H9 (cell line): ENCODE results near the gene GAL3ST1. TPM values are rescaled to one million over a fixed set of nuclear protein-coding genes. Genes with fewer than 3 reads are reported as not detected.

ENCODE experiments used
- DNase-seq: peaks from one replicate; pipeline ENCODE4 v3.0.0-alpha.2; 2017
- H2AFZ ChIP-seq: one replicate; pipeline ENCODE4 v1.6.1; 2013; ENCODE audit warnings: mild to moderate bottlenecking, low read length, control low read depth, moderate library complexity
- H2AK5ac ChIP-seq: 2 replicates; pipeline ENCODE4 v1.6.1; 2013; ENCODE audit warnings: low read length, control low read depth, mixed read lengths; ENCODE audit not compliant: insufficient read length
- H2BK120ac ChIP-seq: one replicate; pipeline ENCODE4 v1.6.1; 2013; ENCODE audit warnings: low read depth, mild to moderate bottlenecking, low read length, control low read depth, inconsistent platforms; ENCODE audit not compliant: poor library complexity, severe bottlenecking
- H2BK12ac ChIP-seq: 2 replicates; pipeline ENCODE4 v1.6.1; 2013; ENCODE audit warnings: low read length, control low read depth, mixed read lengths, low read depth; ENCODE audit not compliant: insufficient read length
- H2BK15ac ChIP-seq: 2 replicates; pipeline ENCODE4 v1.6.1; 2013; ENCODE audit warnings: low read depth, low read length, control low read depth
- H2BK20ac ChIP-seq: one replicate; pipeline ENCODE4 v1.6.1; 2013; ENCODE audit warnings: low read depth, mild to moderate bottlenecking, low read length, control low read depth, inconsistent platforms; ENCODE audit not compliant: poor library complexity, severe bottlenecking
- H2BK5ac ChIP-seq: 2 replicates; pipeline ENCODE4 v1.6.1; 2013; ENCODE audit warnings: low read length, control low read depth, mixed read lengths; ENCODE audit not compliant: insufficient read length
- H3K14ac ChIP-seq: 2 replicates; pipeline ENCODE4 v1.6.1; 2013; ENCODE audit warnings: low read length, control low read depth; ENCODE audit not compliant: insufficient read depth
- H3K18ac ChIP-seq: 2 replicates; pipeline ENCODE4 v1.6.1; 2013; ENCODE audit warnings: low read depth, mild to moderate bottlenecking, mixed read lengths, low read length, control low read depth; ENCODE audit not compliant: insufficient read length
- H3K23ac ChIP-seq: 2 replicates; pipeline ENCODE4 v1.6.1; 2013; ENCODE audit warnings: low read length, control low read depth, mixed read lengths, low read depth; ENCODE audit not compliant: insufficient read length
- H3K23me2 ChIP-seq: 2 replicates; pipeline ENCODE4 v1.6.1; 2013; ENCODE audit warnings: low read depth, mild to moderate bottlenecking, mixed read lengths, low read length, control low read depth; ENCODE audit not compliant: insufficient read length, poor library complexity, severe bottlenecking
- H3K27ac ChIP-seq: 2 replicates; pipeline ENCODE4 v1.5.1; 2013; ENCODE audit warnings: low read length, control low read depth, mixed read lengths, low read depth; ENCODE audit not compliant: insufficient read length
- H3K27me3 ChIP-seq: 2 replicates; pipeline ENCODE4 v1.6.1; 2013; ENCODE audit warnings: low read length, control low read depth, inconsistent platforms; ENCODE audit not compliant: insufficient read depth
- H3K4ac ChIP-seq: 2 replicates; pipeline ENCODE4 v1.6.1; 2013; ENCODE audit warnings: low read depth, mild to moderate bottlenecking, control low read depth, inconsistent platforms, low read length, moderate library complexity
- H3K4me1 ChIP-seq: 2 replicates; pipeline ENCODE4 v1.6.1; 2013; ENCODE audit warnings: low read length, control low read depth, inconsistent platforms; ENCODE audit not compliant: insufficient read depth
- H3K4me2 ChIP-seq: 2 replicates; pipeline ENCODE4 v1.6.1; 2013; ENCODE audit warnings: low read length, control low read depth, mixed read lengths; ENCODE audit not compliant: insufficient read length, insufficient read depth
- H3K56ac ChIP-seq: 2 replicates; pipeline ENCODE4 v1.6.1; 2013; ENCODE audit warnings: low read depth, mild to moderate bottlenecking, mixed read lengths, low read length, control low read depth; ENCODE audit not compliant: insufficient read length
- H3K79me1 ChIP-seq: 2 replicates; pipeline ENCODE4 v1.6.1; 2013; ENCODE audit warnings: low read depth, mild to moderate bottlenecking, moderate library complexity, low read length, control low read depth, inconsistent platforms; ENCODE audit not compliant: insufficient read depth, poor library complexity, severe bottlenecking
- H3K79me2 ChIP-seq: 2 replicates; pipeline ENCODE4 v1.6.1; 2013; ENCODE audit warnings: low read length, control low read depth, inconsistent platforms; ENCODE audit not compliant: insufficient read depth
- H3K9ac ChIP-seq: 2 replicates; pipeline ENCODE4 v1.6.1; 2013; ENCODE audit warnings: low read length, control low read depth, mixed read lengths; ENCODE audit not compliant: insufficient read length; ENCODE audit errors: extremely low read depth
- H3K9me3 ChIP-seq: one replicate; pipeline ENCODE4 v1.6.1; 2013; ENCODE audit warnings: low read depth, low read length, inconsistent platforms; ENCODE audit not compliant: control insufficient read depth
- H3T11ph ChIP-seq: one replicate; pipeline ENCODE4 v1.6.1; 2013; ENCODE audit warnings: mild to moderate bottlenecking, low read length, control low read depth, inconsistent platforms
- H4K20me1 ChIP-seq: one replicate; pipeline ENCODE4 v1.6.1; 2013; ENCODE audit not compliant: control insufficient read depth, insufficient read length, insufficient read depth
- H4K5ac ChIP-seq: 2 replicates; pipeline ENCODE4 v1.6.1; 2013; ENCODE audit warnings: low read depth, mild to moderate bottlenecking, mixed read lengths, low read length, control low read depth; ENCODE audit not compliant: insufficient read length
- H4K8ac ChIP-seq: replicated peaks from 2 replicates; pipeline ENCODE4 v1.6.1; 2013; ENCODE audit warnings: low read length, control low read depth, mixed read lengths, low read depth; ENCODE audit not compliant: insufficient read length
- H4K91ac ChIP-seq: 2 replicates; pipeline ENCODE4 v1.6.1; 2013; ENCODE audit warnings: low read depth, mild to moderate bottlenecking, moderate library complexity, mixed read lengths, low read length, control low read depth; ENCODE audit not compliant: insufficient read length
- H3K27ac Mint-ChIP-seq, 3 experiments: 2 replicates in 2 of 3; 3 replicates in 1 of 3; pipeline ENCODE4 v1.8.0; 2020 to 2021; ENCODE audit warnings: mixed read lengths in 3 of 3, mild to moderate bottlenecking in 1 of 3, moderate library complexity in 1 of 3
- H3K27me3 Mint-ChIP-seq: 2 replicates; pipeline ENCODE4 v1.8.0; 2021; ENCODE audit warnings: low read depth, mild to moderate bottlenecking, moderate library complexity, mixed read lengths
- H3K36me3 Mint-ChIP-seq, 3 experiments: 2 replicates in 2 of 3; 3 replicates in 1 of 3; pipeline ENCODE4 v1.8.0; 2020 to 2021; ENCODE audit warnings: low read depth in 3 of 3, mixed read lengths in 3 of 3; ENCODE audit not compliant: insufficient read depth in 1 of 3
- H3K4me1 Mint-ChIP-seq, 2 experiments: 2 replicates each; pipeline ENCODE4 v1.8.0; 2020; ENCODE audit warnings: mixed read lengths in 2 of 2
- H3K4me3 Mint-ChIP-seq, 2 experiments: 2 replicates in 1 of 2; 3 replicates in 1 of 2; pipeline ENCODE4 v1.8.0; 2020 to 2021; ENCODE audit warnings: mild to moderate bottlenecking in 2 of 2, mixed read lengths in 2 of 2, moderate library complexity in 1 of 2
- H3K9me3 Mint-ChIP-seq, 2 experiments: 2 replicates in 1 of 2; 3 replicates in 1 of 2; pipeline ENCODE4 v1.8.0; 2020; ENCODE audit warnings: mild to moderate bottlenecking in 2 of 2, mixed read lengths in 2 of 2, moderate library complexity in 1 of 2
- WGBS: extraction: QIAGEN DNeasy Blood & Tissue Kit; methylation state at CpG from one replicate; pipeline ENCODE4 v1.1.7; 2013; ENCODE audit warnings: missing lambda C conversion rate, low lambda C conversion rate, mixed read lengths; ENCODE audit not compliant: insufficient read length; ENCODE audit errors: extremely low coverage; 5-methylcytosine and 5-hydroxymethylcytosine counted together
- total RNA-seq: library from RNA; stranded (reverse); gene quantifications from 2 replicates; pipeline ENCODE4 v1.2.1, GENCODE V29; 2021
- TF ChIP-seq, protein P1 (sequence below): fragments of 200-600 bp; sonication (generic); conservative IDR thresholded peaks from 3 replicates; pipeline ENCODE4 v1.8.0; 2021; ENCODE audit warnings: antibody characterized with exemption, mild to moderate bottlenecking

GAL3ST1 gene
- total RNA-seq, 1 experiment from 2014 or later = 5.1 TPM

GRCh38 chr22:30603801-30604200 lies 29.3 kb upstream of the GAL3ST1 start:
- Histone ChIP-seq H3K9me3 (no peaks in the 10 kb centered on the region), H3K79me1 (peaks cover 4% of the 10 kb centered on the region), H2BK12ac (no peak overlapping the region), H4K8ac (no peak overlapping the region), H2BK20ac (no peak overlapping the region), H3K4me2 (no peak overlapping the region), H4K5ac (no peak overlapping the region), H2AFZ (no peak overlapping the region), H3K4ac (no peak overlapping the region), H3K27me3 (no peaks in the 10 kb centered on the region), H3K18ac (no peak overlapping the region), H2BK120ac (no peak overlapping the region), H3T11ph (no peak overlapping the region), H4K20me1 (no peaks in the 10 kb centered on the region), H3K4me1 (0 out of 2 replicates have a peak, but pooled peaks cover 4% of the 10 kb centered on the region), H3K23me2 (peaks cover 6% of the 10 kb centered on the region), H3K9ac (no peak overlapping the region), H2AK5ac (no peak overlapping the region), H4K91ac (no peak overlapping the region), H3K14ac (no peak overlapping the region), H3K27ac (no peak overlapping the region), H2BK15ac (no peak overlapping the region), H2BK5ac (no peak overlapping the region), H3K79me2 (no peaks in the 10 kb centered on the region), H3K23ac (no peak overlapping the region), H3K56ac (no peak overlapping the region)
- TF ChIP-seq, protein P1, sequence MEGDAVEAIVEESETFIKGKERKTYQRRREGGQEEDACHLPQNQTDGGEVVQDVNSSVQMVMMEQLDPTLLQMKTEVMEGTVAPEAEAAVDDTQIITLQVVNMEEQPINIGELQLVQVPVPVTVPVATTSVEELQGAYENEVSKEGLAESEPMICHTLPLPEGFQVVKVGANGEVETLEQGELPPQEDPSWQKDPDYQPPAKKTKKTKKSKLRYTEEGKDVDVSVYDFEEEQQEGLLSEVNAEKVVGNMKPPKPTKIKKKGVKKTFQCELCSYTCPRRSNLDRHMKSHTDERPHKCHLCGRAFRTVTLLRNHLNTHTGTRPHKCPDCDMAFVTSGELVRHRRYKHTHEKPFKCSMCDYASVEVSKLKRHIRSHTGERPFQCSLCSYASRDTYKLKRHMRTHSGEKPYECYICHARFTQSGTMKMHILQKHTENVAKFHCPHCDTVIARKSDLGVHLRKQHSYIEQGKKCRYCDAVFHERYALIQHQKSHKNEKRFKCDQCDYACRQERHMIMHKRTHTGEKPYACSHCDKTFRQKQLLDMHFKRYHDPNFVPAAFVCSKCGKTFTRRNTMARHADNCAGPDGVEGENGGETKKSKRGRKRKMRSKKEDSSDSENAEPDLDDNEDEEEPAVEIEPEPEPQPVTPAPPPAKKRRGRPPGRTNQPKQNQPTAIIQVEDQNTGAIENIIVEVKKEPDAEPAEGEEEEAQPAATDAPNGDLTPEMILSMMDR = no peak
- no peak overlapping the region; a peak in 1 of 7 replicates for H3K27ac Mint-ChIP-seq
- no peaks in the 10 kb centered on the region for H3K27me3 Mint-ChIP-seq
- H3K36me3 Mint-ChIP-seq = no peaks in the 10 kb centered on the region; a peak in 1 of 7 replicates
- no peak for DNase-seq
- peaks cover 0 to 3% of the 10 kb centered on the region in 2 experiments; a peak in 2 of 5 replicates for H3K9me3 Mint-ChIP-seq
- peaks cover 30 to 39% of the 10 kb centered on the region in 2 experiments for H3K4me1 Mint-ChIP-seq
- WGBS = no CpG with 5 or more reads among the region's 3 CpGs
- H3K4me3 Mint-ChIP-seq = no peak overlapping the region
